Measurements from ENCODE around the gene SCAANT1.

Gene SCAANT1

DNA sequence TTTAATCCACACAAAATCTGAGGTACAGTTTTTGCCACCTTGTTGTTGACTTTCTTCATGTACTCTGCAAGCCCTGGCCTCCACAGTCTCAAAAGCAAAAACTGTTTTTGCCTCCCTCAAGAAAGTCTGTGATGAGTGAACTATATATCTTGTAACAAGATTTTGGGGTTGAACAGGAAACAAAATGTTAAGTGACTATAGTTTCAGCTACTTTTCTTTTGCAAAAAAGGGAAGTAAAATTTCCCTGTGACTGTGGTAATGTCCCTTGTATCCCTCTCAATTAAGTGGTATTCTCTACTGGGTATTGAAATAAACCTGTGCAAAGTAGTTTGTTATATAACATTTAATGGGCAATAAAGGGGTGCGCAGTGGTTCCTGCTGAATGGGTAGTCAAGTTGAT, 21.3 kb upstream of the SCAANT1 start:
- DNase-seq: no peak

DNA sequence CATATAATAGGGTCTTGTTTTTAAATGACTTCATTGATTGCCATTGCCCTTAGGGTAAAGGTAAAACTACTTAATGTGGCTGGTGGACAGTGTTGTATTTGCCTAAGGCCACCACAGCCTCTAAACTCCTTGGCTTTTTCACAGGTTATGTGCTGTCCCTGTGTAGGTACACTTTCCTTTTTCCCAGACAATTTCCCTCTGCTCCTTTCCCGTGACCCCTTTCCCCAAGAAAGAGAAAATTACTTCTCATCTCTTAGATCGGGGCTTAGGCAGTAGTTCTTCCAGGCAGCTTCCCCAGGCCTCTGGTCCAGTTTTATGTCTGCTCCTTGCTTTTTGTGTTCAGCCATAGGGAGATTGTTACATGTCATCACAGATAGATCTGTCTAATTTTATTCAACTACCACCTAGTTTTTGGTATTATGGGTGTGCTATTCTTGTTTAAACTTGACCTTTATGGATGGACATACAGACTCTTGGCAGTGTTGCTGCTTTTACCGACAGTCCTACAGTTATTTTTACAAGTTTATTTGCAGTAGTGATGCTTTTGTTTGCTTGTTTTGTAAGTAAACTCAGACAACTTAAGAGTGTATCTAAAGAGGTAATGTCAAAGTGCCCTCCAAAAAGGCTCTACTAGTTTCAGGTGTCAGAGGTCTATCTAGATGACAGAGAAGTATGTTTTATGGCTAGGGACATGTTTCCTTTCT, 20.5 kb upstream of the SCAANT1 start:
- DNase-seq: no peak

DNA sequence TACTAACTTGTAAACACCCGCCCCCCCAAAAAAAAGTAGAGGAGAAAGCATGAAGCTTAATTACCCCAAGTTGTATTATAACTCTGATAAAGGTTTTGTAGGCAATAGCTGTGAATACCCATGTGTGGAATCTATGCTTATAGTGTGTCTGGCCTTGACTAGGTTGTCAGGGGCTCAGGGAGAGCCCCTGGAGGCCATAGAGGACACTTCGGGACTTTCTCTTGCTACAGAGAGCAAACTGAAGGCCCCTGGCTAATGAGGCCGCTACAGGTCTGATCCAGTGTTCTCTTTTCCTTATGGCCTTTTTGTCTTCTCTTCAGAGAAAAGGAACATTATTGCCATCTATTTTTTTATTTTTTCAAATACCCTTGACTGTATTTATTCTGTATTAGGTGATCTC, 19.1 kb upstream of the SCAANT1 start:
- DNase-seq: no peak

DNA sequence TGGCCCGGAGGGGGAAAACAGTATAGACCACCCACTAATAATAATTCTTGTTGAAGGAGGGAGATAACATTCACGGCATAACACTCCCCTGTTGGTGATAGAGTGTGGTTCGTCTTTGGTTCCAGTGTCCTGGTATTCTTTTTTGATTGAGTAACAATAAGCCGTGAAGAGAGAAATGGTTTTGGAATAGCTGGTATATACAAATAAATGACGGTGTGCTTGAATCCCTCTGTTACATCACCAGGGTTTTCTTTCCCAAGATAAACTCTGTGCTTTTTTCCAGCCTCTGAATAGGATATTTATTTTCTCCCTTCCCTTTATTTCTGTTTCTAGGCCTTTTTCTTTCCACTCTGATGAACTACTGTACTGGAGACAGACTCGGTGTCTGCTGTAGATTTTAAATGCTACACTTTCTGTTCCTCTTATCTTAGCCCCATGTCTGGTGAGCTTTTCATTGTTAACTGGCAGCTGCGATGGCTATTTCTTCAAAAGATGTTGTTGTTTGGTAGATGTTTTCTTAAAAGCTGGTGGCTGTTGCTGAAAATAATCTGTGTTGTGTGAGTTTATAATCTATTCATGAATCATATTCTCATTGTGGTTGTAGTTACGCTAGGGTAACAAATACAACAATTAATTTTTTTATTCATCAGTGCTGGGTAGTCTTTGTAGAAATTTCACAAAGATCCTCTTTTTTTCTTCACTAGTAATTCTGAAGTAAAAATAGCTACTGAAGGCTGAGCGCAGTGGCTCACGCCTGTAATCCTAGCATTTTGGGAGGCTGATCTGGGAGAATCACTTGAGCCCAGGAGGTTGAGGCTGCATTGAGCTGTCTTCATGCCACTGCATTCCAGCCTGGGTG, 15.5 kb upstream of the SCAANT1 start:
- no peak for DNase-seq

DNA sequence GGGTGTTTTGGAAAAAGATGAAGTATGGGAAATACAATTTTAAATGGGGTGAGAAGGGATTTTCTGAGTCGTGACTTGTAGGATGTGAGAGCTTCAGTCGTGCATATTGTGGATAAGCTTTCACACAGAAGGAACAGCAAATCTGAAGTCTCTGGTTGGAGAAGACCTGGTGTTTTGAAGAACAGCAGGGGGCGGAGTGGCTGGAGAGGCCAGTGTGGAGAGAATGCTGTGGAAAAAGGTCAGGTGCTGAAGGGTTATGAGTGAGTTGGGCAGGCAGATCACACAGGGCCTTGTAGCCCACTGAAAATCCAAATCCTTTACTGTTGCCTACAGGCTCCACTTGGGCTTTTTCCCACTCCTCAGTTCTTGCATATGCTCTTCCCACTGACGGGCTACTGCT, 14.1 kb upstream of the SCAANT1 start:
- DNase-seq: no peak

DNA sequence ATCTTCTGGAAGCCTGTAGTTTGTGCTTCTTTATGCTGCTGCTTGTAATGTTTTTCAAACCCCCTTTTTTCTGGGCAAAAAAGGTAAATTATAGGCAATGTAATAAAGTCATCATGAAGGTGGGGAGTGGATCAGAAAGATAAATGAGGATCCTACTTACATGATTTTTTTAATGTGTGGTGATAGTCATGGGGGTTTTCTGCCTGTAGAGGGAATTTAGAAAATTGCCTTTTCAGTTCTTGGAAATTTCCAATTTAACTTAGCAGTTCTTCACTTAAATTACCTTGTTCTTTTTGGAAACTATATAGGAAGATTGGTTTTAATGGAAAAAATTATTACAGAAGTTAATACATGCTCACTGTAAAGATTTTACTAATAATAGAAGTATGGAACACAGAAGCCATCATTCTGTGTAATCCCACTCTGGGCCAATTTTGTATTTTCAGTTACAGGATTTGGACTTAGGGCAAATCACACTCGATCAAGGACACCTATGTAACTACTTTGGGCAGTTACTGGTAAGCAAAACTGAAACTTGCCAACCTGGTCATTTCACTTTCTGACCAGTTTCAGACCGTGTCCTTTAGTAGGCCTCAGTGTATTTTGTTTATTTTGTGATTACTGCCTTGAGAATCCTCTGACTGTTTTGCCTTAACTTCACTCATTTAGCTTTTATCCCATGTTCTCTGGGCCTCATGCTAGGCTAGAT, 10.5 kb upstream of the SCAANT1 start:
- no peak for DNase-seq

DNA sequence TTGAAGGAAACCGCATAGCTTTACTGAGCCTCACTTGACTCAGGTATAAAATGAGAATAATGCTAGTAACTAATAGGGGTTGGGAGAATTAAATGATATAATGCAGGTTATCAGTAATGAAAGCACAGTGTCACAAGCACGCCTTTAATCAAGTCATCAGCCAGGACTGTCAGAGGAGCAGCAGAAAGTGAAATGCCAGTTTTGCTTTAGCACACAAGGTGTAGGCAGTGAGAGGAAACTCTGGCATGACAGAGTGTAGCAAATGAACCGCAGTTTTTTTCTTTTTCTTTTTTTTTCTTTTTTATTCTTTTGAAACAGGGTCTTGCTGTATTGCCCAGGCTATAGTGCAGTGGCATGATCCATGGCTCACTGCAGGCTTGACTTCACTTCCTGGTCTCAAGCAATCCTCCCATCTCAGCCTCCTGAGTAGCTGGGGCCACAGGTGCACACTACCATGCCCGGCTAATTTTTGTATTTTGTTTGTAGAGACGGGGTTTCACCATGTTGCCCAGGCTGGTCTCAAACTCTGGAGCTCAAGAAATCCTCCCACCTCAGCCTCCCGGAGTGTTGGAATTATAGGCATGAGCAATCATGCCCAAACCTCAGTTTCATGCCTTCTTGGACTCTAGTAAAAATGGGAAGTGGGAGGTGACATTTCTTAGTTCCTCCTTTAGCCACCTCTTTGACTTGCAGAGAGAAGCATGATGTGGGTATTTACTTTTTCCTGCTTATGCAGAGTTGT, 9.7 kb upstream of the SCAANT1 start:
- no peak for DNase-seq

DNA sequence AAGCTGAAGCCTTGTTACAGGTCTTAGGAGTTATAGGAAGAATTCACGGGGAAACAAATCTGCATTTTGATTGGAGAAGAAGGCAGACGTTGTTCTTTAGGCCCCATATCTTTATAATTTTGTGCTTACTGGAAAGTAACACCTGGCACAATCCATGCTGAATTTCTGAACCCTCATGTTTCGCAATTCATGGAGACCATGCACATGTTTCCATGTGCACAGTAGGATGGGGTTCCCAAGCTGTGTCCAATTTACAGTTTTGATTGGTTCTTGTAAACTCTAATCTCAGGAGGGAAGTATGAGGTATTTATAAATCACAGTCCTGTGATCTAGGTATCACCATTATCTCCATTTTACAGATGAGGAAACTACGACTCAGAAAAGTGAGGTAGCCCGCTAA, 7.8 kb upstream of the SCAANT1 start:
- DNase-seq: no peak

DNA sequence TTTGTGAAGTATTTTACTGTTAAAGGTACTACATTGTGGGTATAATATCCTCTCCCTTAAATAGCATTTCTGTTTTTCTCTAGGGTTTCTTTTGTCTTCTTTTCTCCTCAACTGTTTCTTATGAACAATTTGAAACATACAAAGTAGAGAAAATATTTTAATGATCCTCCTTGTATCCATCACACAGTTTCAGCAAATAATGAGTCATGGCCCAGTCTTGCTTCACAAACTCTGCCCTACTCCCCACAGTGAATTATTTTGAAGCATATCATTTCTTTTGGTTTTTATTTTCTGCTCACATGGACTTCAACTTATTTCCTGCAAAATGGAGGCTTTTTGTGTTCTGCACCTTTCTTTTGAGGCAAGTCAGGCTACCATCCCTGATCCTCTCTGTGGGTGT, 6.1 kb upstream of the SCAANT1 start:
- DNase-seq: no peak

DNA sequence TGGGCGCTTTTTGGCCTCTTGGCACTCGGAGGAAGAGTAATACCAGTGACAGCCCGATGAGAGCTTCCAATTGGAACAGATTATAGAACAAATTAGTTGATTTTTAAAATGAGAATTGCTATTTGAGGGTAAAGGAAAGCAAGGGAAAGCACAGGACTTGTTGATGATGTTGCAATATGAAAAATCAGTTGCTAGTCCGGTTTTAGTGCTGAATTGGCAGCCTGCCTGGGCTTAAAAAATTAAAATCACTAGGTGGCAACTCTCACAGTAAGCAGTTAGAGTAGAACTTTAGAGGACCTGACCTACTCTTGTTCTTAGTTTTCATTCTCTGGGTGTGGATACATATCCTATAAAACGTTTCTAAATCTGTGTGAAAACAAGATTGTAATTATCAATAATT, 2.1 kb upstream of the SCAANT1 start:
- no peak for DNase-seq

DNA sequence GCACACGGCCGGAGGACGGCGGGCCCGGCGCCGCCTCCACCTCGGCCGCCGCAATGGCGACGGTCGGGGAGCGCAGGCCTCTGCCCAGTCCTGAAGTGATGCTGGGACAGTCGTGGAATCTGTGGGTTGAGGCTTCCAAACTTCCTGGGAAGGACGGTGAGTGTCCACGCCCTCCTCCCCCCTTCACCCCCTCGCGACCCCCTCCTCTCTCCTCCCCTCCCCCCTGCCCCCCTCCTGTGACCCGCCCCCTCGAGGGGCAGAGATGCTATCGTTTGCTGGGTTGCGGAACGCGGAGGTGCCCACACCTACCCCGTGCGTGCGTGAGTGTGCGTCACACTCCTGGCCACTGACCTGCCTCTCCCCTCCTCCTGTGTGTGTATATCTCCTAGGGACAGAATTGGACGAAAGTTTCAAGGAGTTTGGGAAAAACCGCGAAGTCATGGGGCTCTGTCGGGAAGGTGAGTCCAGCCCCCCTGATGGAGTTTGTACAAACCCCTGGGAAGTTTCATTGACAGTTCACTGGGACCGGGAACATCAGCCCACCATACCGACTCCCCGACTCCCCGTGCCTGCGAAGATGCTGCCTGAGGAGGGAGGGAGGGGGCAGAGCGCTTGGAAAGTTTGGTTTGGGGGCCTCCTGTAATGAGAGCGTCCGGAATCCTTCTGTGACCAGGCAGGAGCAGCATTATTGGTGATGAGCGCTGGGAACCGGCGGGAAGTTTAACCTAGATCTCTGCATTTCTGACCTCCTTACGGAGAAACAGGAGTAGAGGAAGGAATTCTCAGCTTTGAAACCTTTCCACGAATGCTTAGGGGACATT, 795 bp upstream of the SCAANT1 start:
- DNase-seq: peak; percentile 11

DNA sequence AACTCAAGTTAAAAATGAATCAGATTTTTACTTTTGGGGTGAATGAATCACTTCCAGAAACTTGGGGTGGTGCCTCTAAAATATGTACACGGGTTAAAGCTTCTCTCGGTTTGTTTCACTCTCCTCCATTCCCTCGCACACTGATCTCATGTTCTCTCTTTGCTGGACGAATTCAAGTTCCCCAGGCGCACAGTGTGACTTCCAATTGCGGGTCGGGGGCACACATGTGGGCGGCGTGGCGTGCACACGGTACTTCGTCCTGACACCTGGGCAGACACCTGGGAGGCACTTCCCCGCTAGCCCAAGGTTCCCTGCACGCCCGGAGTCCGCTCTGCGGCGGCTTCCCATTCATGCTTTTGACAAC, 692 bp downstream of the SCAANT1 start:
- DNase-seq: no peak

DNA sequence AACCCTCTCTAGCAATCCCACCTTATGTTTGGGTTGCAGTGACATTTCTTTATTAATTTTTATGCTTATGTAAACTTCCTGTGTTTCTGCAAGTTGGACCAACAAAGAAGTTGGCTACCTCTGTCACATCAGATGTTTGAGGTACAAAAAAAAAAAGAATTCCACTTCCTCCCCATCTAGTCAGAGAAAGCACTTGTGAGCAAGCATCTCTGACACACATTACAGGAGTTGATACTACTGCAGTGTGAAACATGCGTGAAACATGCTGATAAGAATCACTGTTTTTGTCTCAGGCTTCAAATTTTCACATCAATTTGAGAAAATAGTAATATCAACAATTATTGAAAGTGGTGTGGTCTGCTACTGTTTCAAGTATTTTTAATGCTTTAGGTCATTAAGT, 1.3 kb downstream of the SCAANT1 start:
- no peak for DNase-seq

DNA sequence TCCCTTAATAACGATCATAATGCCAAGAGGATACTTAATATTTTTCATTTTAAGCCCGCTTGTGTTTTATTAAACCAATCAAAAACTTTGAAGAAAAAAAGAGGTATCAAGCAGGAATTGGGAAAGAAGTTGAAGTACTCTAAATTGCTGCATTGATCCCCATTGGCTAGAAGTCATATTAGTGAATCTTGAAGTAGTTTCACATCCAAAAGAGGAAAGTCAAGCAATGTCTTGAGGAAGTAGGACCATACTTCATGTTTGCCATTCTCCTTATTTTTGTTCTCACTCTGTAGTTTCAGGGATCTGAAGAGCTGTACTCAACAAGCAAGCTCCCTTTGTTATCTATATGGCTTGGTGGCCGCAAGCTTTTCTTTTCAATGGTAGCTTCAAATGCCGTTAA, 2.2 kb downstream of the SCAANT1 start:
- DNase-seq: no peak

DNA sequence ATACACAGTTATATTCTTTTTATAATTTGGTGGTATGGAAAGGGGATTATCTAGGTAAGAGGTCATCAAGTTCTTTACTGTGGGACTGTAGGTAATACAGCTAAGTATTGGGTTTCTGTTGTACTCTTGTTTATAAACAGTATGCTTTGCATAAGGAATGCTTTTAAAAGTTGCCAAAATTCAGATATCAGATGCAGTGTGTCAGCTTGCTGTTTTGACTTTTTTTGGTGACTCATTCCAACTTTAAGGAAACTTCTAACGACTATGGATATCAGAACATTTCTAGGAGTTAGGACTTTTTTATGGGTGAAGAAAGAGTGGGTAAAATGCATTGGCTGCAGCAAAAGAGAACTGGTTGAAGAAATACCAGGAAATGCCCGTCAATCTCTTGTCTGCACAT, 2.8 kb downstream of the SCAANT1 start:
- DNase-seq: no peak

DNA sequence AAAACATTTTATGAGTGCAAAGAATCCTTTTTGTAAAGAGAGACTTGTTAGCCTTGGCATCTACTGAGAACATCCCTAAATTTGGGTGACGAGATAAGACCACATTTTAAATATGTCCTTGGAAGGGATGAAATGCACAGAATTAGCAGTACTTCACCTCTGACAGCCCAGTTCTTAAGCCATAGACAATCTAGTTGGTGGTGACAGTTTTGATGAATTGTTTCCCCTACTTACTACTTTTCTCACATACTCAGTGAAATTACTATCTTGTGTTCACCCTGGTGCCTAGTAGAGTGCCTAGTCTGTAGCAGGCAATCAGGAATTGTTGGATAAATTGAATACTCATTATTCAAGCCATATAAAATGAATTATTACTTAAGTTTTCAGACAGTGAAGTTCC, 3.4 kb downstream of the SCAANT1 start:
- DNase-seq: no peak

DNA sequence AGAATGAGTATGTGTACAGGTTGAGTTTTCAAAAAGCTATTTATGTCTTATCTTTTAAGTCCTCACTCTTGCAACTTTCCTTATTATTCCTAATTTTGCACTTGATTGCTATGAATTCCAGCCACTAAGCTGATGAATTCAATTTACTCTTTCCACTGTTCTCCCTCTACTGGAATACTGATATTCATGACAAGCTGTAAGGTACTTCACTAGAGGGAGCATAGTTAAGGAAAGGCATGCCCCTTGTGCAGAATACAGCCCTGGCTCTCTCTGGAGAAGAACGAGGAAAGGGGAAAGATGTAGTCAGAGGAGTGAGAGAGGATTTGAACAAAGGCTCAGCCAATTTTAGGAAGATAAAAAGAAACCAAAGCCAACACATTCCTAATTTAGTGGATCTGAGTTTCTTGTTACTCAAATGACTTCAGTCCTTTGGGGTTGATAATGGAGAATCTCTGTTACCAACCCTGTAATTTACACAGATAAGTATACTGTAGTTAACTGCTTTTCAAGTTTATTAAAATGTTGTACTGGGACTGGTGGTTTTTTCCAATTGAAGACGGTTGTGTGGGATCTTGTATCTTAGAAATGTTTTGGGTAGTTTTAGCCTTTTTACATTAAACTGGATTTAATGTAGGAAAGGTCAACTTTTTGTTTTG, 4.0 kb downstream of the SCAANT1 start:
- no peak for DNase-seq

DNA sequence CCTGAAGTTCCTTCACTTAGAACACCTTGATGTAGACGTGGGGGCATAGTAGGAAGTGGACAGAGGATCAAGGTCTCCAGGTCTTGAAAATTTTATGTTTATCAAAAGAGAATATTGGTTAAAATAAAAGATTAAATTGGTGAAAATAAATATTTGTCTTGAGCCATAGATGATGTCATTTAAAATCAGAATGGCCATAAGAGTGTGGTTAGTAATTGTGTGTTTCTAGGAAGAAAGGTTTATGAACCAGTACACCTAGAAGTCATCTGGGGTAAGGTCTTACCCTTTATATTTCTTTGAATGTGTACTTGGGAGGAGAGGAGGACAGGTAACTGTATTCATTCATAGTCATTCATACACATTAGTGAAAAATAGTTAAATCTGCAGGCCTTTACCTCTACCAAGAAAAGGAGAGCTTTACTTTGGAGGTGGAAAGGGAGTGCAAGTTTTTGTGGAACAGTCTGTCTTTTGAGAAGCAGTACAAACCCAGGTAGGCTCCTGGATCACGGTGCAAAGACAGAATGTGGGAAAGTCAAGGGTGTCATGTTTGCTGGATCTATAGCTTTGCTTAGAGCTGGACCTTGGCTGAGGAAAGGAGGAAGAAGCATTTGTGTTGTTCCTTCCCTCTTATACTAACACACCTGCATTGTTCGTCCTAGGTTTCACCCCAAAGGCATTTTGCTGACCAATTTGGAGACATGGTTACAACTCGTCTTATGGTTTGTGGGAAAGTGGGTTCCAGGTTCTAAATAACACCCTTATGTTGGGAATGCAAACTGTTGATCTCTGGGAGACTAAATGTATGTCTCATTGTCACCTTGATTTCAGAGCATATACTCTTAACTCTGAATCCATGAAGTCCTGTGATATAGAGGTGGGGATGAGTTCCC, 6.2 kb downstream of the SCAANT1 start:
- no peak for DNase-seq

DNA sequence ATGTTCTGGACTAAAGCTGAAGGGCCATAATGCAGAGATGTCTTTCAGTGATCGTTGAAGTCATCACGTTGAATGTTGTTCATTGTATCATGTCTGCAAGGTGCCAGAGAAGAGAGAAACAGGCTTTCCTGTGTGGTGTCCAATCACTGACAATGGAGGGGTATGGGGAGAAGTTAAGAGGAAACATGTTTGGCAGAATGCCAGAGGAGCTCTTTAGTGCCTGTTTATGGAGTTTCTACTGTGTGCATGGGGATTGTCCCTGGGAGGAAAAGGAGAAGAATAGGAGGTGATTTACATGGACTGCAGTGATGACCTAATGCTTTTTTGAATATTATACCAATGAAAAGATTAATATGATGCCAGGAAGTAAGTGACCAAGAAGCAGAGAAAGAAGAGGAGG, 11.7 kb downstream of the SCAANT1 start:
- peak; percentile 8 for DNase-seq

DNA sequence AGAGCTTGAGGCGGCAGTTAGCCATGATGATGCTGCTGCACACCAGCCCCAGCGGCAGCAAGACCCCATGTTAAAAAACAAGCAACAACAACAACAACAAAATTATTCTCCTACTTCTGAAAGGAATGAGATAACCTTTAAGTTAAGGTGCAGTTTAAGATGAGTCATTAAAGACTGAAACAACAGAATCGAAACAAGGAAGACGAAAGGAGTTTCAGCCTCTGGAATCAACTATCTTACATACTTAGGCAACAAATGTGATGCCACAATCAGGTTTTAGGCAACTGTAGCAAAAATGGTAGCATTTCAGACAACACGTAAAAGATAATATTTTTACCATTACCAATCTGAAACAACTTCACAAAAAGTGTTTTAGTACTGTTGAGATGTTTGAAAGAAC, 12.2 kb downstream of the SCAANT1 start:
- no peak for DNase-seq
